ENCODE data around the gene BPIFA1. TPM values are rescaled to one million over a fixed set of nuclear protein-coding genes. Genes with fewer than 3 reads are reported as not detected.
A peak's percentile ranks its signal among the peaks of the same experiment; 100 is the strongest.

BPIFA1 gene
- polyA plus RNA-seq, 3 donors: not detected

DNA sequence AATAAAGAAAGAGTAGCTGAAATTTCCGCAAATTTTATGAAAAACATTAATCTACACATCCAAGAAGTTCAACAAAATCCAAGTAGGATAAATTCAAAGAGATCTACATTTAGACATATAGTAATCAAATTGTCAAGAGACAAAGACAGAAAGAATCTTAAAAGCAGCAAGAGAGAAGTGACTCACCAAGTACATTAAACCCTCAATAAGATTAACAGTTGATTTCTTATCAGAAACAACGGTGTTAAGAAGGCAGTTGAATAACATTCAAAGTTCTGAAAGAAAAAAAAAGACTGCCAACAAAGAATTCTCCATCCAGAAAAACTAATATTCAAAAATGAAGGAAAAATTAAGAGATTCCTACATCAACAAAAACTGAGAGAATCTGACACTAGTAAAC lies 19.2 kb downstream of the BPIFA1 start:
- H3K4me3 Mint-ChIP-seq: peak overlapping the region in 1 of 2 donors; percentile 32
- Histone ChIP-seq H3K4me3 (replicated peaks in 1 of 3; ENCODE audit: low read depth in 2 of 3, low read length in 3 of 3) (no peak overlapping the region), H3K4me2 (replicated peaks; ENCODE audit: extremely low read depth, low read length, poor library complexity, severe bottlenecking) (no peak overlapping the region), H3K79me2 (ENCODE audit: insufficient read depth, low read length) (no peaks in the 10 kb centered on the region), H3K4me1 (ENCODE audit: control insufficient read depth in 1 of 2, insufficient read depth in 2 of 2, low read length in 2 of 2) (peaks cover 7 to 11% of the 10 kb centered on the region in 2 donors), H4K20me1 (ENCODE audit: insufficient read depth, low read length) (no peaks in the 10 kb centered on the region), H3K36me3 (replicated peaks in 1 of 2; ENCODE audit: control insufficient read depth in 1 of 2, insufficient read depth in 2 of 2, low read length in 2 of 2) (no peaks in the 10 kb centered on the region), H3K9me3 (replicated peaks in 1 of 2; ENCODE audit: control insufficient read depth in 1 of 2, insufficient read depth in 1 of 2, low read length in 2 of 2) (no peaks in the 10 kb centered on the region), H3K27me3 (ENCODE audit: control insufficient read depth in 2 of 2, insufficient read depth in 2 of 2, low read length in 2 of 2) (no peaks in the 10 kb centered on the region), H3K27ac (ENCODE audit: low read depth in 1 of 2, low read length in 2 of 2) (no peak overlapping the region), H2AFZ (ENCODE audit: insufficient read depth, low read depth, low read length, poor library complexity, severe bottlenecking) (no peak overlapping the region), H3K9ac (ENCODE audit: insufficient read depth, low read length, poor library complexity, severe bottlenecking) (no peak overlapping the region)
- H3K4me1 Mint-ChIP-seq: peaks cover 15% of the 10 kb centered on the region
- WGBS (ENCODE audit: insufficient coverage): no CpG with 5 or more reads among the region's 2 CpGs
- H3K36me3 Mint-ChIP-seq: no peaks in the 10 kb centered on the region
- intact Hi-C loops (cut with micrococcal nuclease): no loop called here
- H3K27ac Mint-ChIP-seq: no peak overlapping the region
- TF ChIP-seq, protein P1, sequence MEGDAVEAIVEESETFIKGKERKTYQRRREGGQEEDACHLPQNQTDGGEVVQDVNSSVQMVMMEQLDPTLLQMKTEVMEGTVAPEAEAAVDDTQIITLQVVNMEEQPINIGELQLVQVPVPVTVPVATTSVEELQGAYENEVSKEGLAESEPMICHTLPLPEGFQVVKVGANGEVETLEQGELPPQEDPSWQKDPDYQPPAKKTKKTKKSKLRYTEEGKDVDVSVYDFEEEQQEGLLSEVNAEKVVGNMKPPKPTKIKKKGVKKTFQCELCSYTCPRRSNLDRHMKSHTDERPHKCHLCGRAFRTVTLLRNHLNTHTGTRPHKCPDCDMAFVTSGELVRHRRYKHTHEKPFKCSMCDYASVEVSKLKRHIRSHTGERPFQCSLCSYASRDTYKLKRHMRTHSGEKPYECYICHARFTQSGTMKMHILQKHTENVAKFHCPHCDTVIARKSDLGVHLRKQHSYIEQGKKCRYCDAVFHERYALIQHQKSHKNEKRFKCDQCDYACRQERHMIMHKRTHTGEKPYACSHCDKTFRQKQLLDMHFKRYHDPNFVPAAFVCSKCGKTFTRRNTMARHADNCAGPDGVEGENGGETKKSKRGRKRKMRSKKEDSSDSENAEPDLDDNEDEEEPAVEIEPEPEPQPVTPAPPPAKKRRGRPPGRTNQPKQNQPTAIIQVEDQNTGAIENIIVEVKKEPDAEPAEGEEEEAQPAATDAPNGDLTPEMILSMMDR (IDR thresholded peaks at IDR 0.05): no peak
- peaks cover 0 to 2% (median 0%) of the 10 kb centered on the region in 3 donors for H3K27me3 Mint-ChIP-seq (ENCODE audit: low read depth in 3 of 3)
- DNase-seq: no peak
- H3K9me3 Mint-ChIP-seq: peaks cover 0 to 4% (median 2%) of the 10 kb centered on the region in 7 donors

DNA sequence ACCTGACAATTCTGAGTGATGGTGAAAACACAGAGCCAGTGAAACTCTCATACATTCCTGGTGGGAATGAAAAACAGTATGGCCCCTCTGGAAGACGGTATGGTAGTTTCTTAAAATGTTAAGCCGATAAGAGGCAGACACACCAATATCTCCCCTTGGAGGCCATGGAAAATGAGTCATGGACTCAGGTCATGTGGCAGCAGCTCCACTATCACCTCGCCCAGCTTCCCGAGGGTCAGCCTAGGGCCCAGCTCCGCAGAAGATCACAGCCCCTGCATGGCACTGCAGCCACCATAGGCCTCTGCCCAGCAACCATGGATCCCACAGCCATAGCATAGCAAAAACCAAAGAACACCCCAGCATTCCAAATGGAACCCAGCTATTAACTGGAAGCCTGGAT lies 21.4 kb downstream of the BPIFA1 start:
- Mint-ChIP-seq H3K9me3 (peaks cover 3 to 16% (median 15%) of the 10 kb centered on the region in 7 donors), H3K27me3 (ENCODE audit: low read depth in 3 of 3) (peaks cover 0 to 2% (median 0%) of the 10 kb centered on the region in 3 donors), H3K4me1 (peaks cover 34% of the 10 kb centered on the region), H3K36me3 (no peaks in the 10 kb centered on the region), H3K27ac (no peak overlapping the region), H3K4me3 (no peak overlapping the region)
- no peak overlapping the region for H3K9ac ChIP-seq (ENCODE audit: insufficient read depth, low read length, poor library complexity, severe bottlenecking)
- H3K4me3 ChIP-seq (replicated peaks in 1 of 3; ENCODE audit: low read depth in 2 of 3, low read length in 3 of 3): no peak overlapping the region
- no peak for DNase-seq
- 96% methylated on average over 5 of the region's 5 CpGs for WGBS (ENCODE audit: insufficient coverage)
- no peaks in the 10 kb centered on the region for H3K79me2 ChIP-seq (ENCODE audit: insufficient read depth, low read length)
- no peaks in the 10 kb centered on the region for H3K27me3 ChIP-seq (ENCODE audit: control insufficient read depth in 2 of 2, insufficient read depth in 2 of 2, low read length in 2 of 2)
- H3K4me2 ChIP-seq (replicated peaks; ENCODE audit: extremely low read depth, low read length, poor library complexity, severe bottlenecking): no peak overlapping the region
- H3K4me1 ChIP-seq (ENCODE audit: control insufficient read depth in 1 of 2, insufficient read depth in 2 of 2, low read length in 2 of 2): peaks cover 27 to 33% of the 10 kb centered on the region in 2 donors
- no peaks in the 10 kb centered on the region for H4K20me1 ChIP-seq (ENCODE audit: insufficient read depth, low read length)
- no peak overlapping the region for H2AFZ ChIP-seq (ENCODE audit: insufficient read depth, low read depth, low read length, poor library complexity, severe bottlenecking)
- TF ChIP-seq, protein P1 (IDR thresholded peaks at IDR 0.05): no peak
- no peak overlapping the region for H3K27ac ChIP-seq (ENCODE audit: low read depth in 1 of 2, low read length in 2 of 2)
- H3K36me3 ChIP-seq (replicated peaks in 1 of 2; ENCODE audit: control insufficient read depth in 1 of 2, insufficient read depth in 2 of 2, low read length in 2 of 2): no peaks in the 10 kb centered on the region
- peaks cover 8 to 12% of the 10 kb centered on the region in 2 donors for H3K9me3 ChIP-seq (replicated peaks in 1 of 2; ENCODE audit: control insufficient read depth in 1 of 2, insufficient read depth in 1 of 2, low read length in 2 of 2)
- intact Hi-C loops (cut with micrococcal nuclease): no loop called here

All from CD14-positive monocyte (primary cell).